Mesenchymal stem cell (in vitro differentiated cells and primary cell): ENCODE measurements around the gene TRMU.
A peak's percentile ranks its signal among the peaks of the same experiment; 100 is the strongest.

ENCODE experiments used
- DNase-seq: peaks from one replicate; pipeline ENCODE4 v3.0.0-alpha.2; 2013
- H2AFZ ChIP-seq: one replicate; pipeline ENCODE4 v1.6.1; 2013; ENCODE audit warnings: low read depth, mild to moderate bottlenecking, control low read depth, inconsistent platforms, low read length, moderate library complexity
- H2AK5ac ChIP-seq: 2 replicates; pipeline ENCODE4 v1.6.1; 2013; ENCODE audit warnings: low read length, moderate library complexity, mild to moderate bottlenecking, inconsistent platforms; ENCODE audit not compliant: severe bottlenecking
- H2BK120ac ChIP-seq: one replicate; pipeline ENCODE4 v1.6.1; 2013; ENCODE audit warnings: low read depth, mild to moderate bottlenecking, inconsistent platforms, low read length, moderate library complexity
- H2BK12ac ChIP-seq, 2 experiments: one replicate each; pipeline ENCODE4 v1.6.1; 2013; ENCODE audit warnings: inconsistent platforms in 2 of 2, low read length in 2 of 2, mild to moderate bottlenecking in 2 of 2, moderate library complexity in 2 of 2, control low read depth in 1 of 2
- H2BK15ac ChIP-seq: one replicate; pipeline ENCODE4 v1.6.1; 2013; ENCODE audit warnings: mild to moderate bottlenecking, low read depth, inconsistent platforms; ENCODE audit not compliant: poor library complexity, severe bottlenecking
- H2BK5ac ChIP-seq: 2 replicates; pipeline ENCODE4 v1.6.1; 2013; ENCODE audit warnings: low read depth, mild to moderate bottlenecking, low read length, control low read depth, inconsistent platforms; ENCODE audit not compliant: poor library complexity, severe bottlenecking
- H3K14ac ChIP-seq, 2 experiments: one replicate each; pipeline ENCODE4 v1.6.1; 2013; ENCODE audit warnings: inconsistent platforms in 2 of 2, low read length in 2 of 2, control low read depth in 1 of 2, mild to moderate bottlenecking in 1 of 2, moderate library complexity in 1 of 2
- H3K18ac ChIP-seq, 2 experiments: one replicate each; pipeline ENCODE4 v1.6.1; 2013; ENCODE audit warnings: inconsistent platforms in 2 of 2, low read length in 2 of 2, control low read depth in 1 of 2, low read depth in 1 of 2, mild to moderate bottlenecking in 1 of 2
- H3K23ac ChIP-seq, 2 experiments: one replicate each; pipeline ENCODE4 v1.6.1; 2013; ENCODE audit warnings: inconsistent platforms in 2 of 2, low read length in 2 of 2, mild to moderate bottlenecking in 2 of 2, moderate library complexity in 2 of 2, control low read depth in 1 of 2
- H3K27ac ChIP-seq: 2 replicates; pipeline ENCODE4 v1.5.1; 2013; ENCODE audit warnings: mild to moderate bottlenecking, moderate library complexity, low read length, control low read depth, inconsistent platforms; ENCODE audit not compliant: poor library complexity, severe bottlenecking
- H3K27me3 ChIP-seq, 2 experiments: 2 replicates each; pipeline versions ENCODE4 v1.6.1 to v1.7.0; 2013; ENCODE audit warnings: low read length in 2 of 2, mild to moderate bottlenecking in 2 of 2, moderate library complexity in 2 of 2, control low read depth in 1 of 2, inconsistent platforms in 1 of 2; ENCODE audit not compliant: control insufficient read depth in 1 of 2, insufficient read depth in 1 of 2
- H3K36me3 ChIP-seq, 2 experiments: 2 replicates each; pipeline versions ENCODE4 v1.6.1 to v1.7.0; 2013; ENCODE audit warnings: low read length in 2 of 2, control low read depth in 1 of 2, inconsistent platforms in 1 of 2, low read depth in 1 of 2, mild to moderate bottlenecking in 1 of 2; ENCODE audit not compliant: insufficient read depth in 2 of 2, control insufficient read depth in 1 of 2
- H3K4ac ChIP-seq, 2 experiments: one replicate each; pipeline ENCODE4 v1.6.1; 2013; ENCODE audit warnings: inconsistent platforms in 2 of 2, low read length in 2 of 2, mild to moderate bottlenecking in 2 of 2, moderate library complexity in 2 of 2, control low read depth in 1 of 2, low read depth in 1 of 2
- H3K4me1 ChIP-seq: 2 replicates; pipeline ENCODE4 v1.6.1; 2013; ENCODE audit warnings: low read depth, low read length, control low read depth; ENCODE audit not compliant: control insufficient read depth, insufficient read depth
- H3K4me2 ChIP-seq: 2 replicates; pipeline ENCODE4 v1.6.1; 2013; ENCODE audit warnings: low read length, mild to moderate bottlenecking, inconsistent platforms; ENCODE audit not compliant: poor library complexity, severe bottlenecking
- H3K4me3 ChIP-seq, 2 experiments: 2 replicates each; pipeline versions ENCODE4 v1.5.1 to v1.7.0; 2013; ENCODE audit warnings: low read length in 2 of 2, mild to moderate bottlenecking in 2 of 2, control low read depth in 1 of 2, low read depth in 1 of 2; ENCODE audit not compliant: insufficient read depth in 1 of 2
- H3K79me1 ChIP-seq: replicated peaks from 2 replicates; pipeline ENCODE4 v1.6.1; 2013; ENCODE audit warnings: mild to moderate bottlenecking, control low read depth, low read length, inconsistent platforms; ENCODE audit not compliant: poor library complexity, severe bottlenecking
- H3K9ac ChIP-seq: 2 replicates; pipeline ENCODE4 v1.7.0; 2013; ENCODE audit warnings: mild to moderate bottlenecking, low read length, moderate library complexity
- H3K9me3 ChIP-seq: 2 replicates; pipeline ENCODE4 v1.7.0; 2013; ENCODE audit warnings: mild to moderate bottlenecking, low read length; ENCODE audit not compliant: control insufficient read depth
- H4K8ac ChIP-seq: one replicate; pipeline ENCODE4 v1.6.1; 2013; ENCODE audit warnings: inconsistent platforms, mild to moderate bottlenecking, low read length, moderate library complexity
- H4K91ac ChIP-seq: one replicate; pipeline ENCODE4 v1.6.1; 2013; ENCODE audit warnings: mild to moderate bottlenecking, low read length, inconsistent platforms
- WGBS: methylation state at CpG from one replicate; pipeline ENCODE4 v1.1.7; 2013; ENCODE audit warnings: mixed read lengths; 5-methylcytosine and 5-hydroxymethylcytosine counted together

TRMU gene

DNA sequence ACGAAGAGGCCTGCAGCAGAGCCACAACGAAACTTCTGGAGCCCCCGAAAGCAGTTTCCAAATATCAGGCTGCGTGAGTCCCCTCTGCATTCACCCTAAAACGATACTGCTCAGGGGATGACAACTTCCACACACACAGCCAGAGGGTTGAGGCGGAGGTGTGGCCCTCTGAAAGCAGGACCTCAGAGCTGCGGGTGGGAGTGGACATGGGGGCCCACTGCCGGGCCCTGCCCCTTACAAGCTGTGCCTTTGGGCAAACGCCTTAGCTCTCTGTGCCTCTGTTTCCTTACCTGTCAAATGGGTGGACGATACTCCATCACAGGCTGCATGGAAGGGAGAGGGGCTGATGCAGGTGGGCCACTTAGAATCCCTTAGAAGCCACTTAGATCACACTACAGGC lies 53.1 kb downstream of the TRMU start:
- H2AFZ ChIP-seq = no peak overlapping the region
- no peak overlapping the region for H2BK12ac ChIP-seq
- no peak overlapping the region for H3K18ac ChIP-seq
- no peaks in the 10 kb centered on the region for H3K79me1 ChIP-seq
- H2AK5ac ChIP-seq = no peak overlapping the region
- no peak overlapping the region for H3K23ac ChIP-seq
- no peak overlapping the region for H3K4me3 ChIP-seq
- no peak overlapping the region for H3K4ac ChIP-seq
- no peaks in the 10 kb centered on the region for H3K9me3 ChIP-seq
- no peak overlapping the region for H3K27ac ChIP-seq
- H3K36me3 ChIP-seq = peaks cover 0 to 64% of the 10 kb centered on the region in 2 experiments
- 83% methylated on average over 10 of the region's 10 CpGs for WGBS
- H2BK5ac ChIP-seq = no peak overlapping the region
- no peak overlapping the region for H4K91ac ChIP-seq
- peaks cover 7% of the 10 kb centered on the region for H3K4me1 ChIP-seq
- H2BK120ac ChIP-seq = no peak overlapping the region
- DNase-seq = no peak
- no peak overlapping the region for H2BK15ac ChIP-seq
- no peak overlapping the region for H3K9ac ChIP-seq
- peaks cover 0 to 13% of the 10 kb centered on the region in 2 experiments for H3K27me3 ChIP-seq
- H3K14ac ChIP-seq = no peak overlapping the region
- H4K8ac ChIP-seq = no peak overlapping the region
- no peak overlapping the region for H3K4me2 ChIP-seq

- Histone ChIP-seq H4K91ac (no peak overlapping the region), H3K4ac (no peak overlapping the region), H3K9me3 (no peaks in the 10 kb centered on the region), H2BK15ac (no peak overlapping the region), H4K8ac (no peak overlapping the region), H3K23ac (no peak overlapping the region), H3K4me2 (no peak overlapping the region), H2AFZ (no peak overlapping the region), H3K4me1 (peaks cover 7% of the 10 kb centered on the region), H2BK12ac (no peak overlapping the region), H3K14ac (no peak overlapping the region), H3K4me3 (no peak overlapping the region), H2BK5ac (no peak overlapping the region), H3K27me3 (peaks cover 0 to 16% of the 10 kb centered on the region in 2 experiments), H3K79me1 (no peaks in the 10 kb centered on the region), H3K27ac (no peak overlapping the region), H2AK5ac (no peak overlapping the region), H3K36me3 (peaks cover 0 to 68% of the 10 kb centered on the region in 2 experiments), H3K9ac (no peak overlapping the region), H2BK120ac (no peak overlapping the region), H3K18ac (no peak overlapping the region)
- WGBS = 93% methylated on average over 30 of the region's 30 CpGs
- DNase-seq = no peak
Measured at GRCh38 chr22:46389081-46389480, 53.6 kb downstream of the TRMU start.

GRCh38 chr22:46390105-46390651 lies 54.7 kb downstream of the TRMU start:
- no peak overlapping the region for H3K27ac ChIP-seq
- no peak overlapping the region for H2AK5ac ChIP-seq
- H3K23ac ChIP-seq = no peak overlapping the region
- H4K91ac ChIP-seq = no peak overlapping the region
- no peak overlapping the region for H4K8ac ChIP-seq
- no peak overlapping the region for H2BK15ac ChIP-seq
- 87% methylated on average over 20 of the region's 20 CpGs for WGBS
- H3K4me1 ChIP-seq = peaks cover 7% of the 10 kb centered on the region
- peak overlapping the region; percentile 61 for H3K9ac ChIP-seq
- H3K27me3 ChIP-seq = peaks cover 0 to 16% of the 10 kb centered on the region in 2 experiments
- no peak overlapping the region for H2BK5ac ChIP-seq
- H2BK12ac ChIP-seq = no peak overlapping the region
- no peak overlapping the region for H2AFZ ChIP-seq
- no peak overlapping the region for H2BK120ac ChIP-seq
- no peak overlapping the region for H3K14ac ChIP-seq
- DNase-seq = no peak
- H3K9me3 ChIP-seq = no peaks in the 10 kb centered on the region
- no peaks in the 10 kb centered on the region for H3K79me1 ChIP-seq
- peaks cover 0 to 73% of the 10 kb centered on the region in 2 experiments for H3K36me3 ChIP-seq
- H3K4ac ChIP-seq = no peak overlapping the region
- H3K18ac ChIP-seq = no peak overlapping the region
- peak overlapping the region in 1 of 2 experiments; percentile 49 for H3K4me3 ChIP-seq
- H3K4me2 ChIP-seq = no peak overlapping the region

- no peak for DNase-seq
- Histone ChIP-seq H2BK12ac (no peak overlapping the region), H4K8ac (no peak overlapping the region)
Measured at GRCh38 chr22:46390652-46391301, 55.3 kb downstream of the TRMU start.

More at GRCh38 chr22:46390652-46391301, 55.3 kb downstream of the TRMU start:
- 84% methylated on average over 30 of the region's 32 CpGs for WGBS
- Histone ChIP-seq H4K91ac (no peak overlapping the region), H3K9me3 (no peaks in the 10 kb centered on the region), H3K23ac (no peak overlapping the region), H3K4me3 (peak overlapping the region in 1 of 2 experiments; percentile 49), H2AFZ (no peak overlapping the region), H3K9ac (peak overlapping the region; percentile 61), H2BK120ac (no peak overlapping the region), H3K4me1 (peaks cover 7% of the 10 kb centered on the region), H3K27me3 (peaks cover 0 to 16% of the 10 kb centered on the region in 2 experiments), H3K4ac (no peak overlapping the region), H2AK5ac (no peak overlapping the region), H3K14ac (no peak overlapping the region), H3K79me1 (no peaks in the 10 kb centered on the region), H3K4me2 (no peak overlapping the region), H2BK15ac (no peak overlapping the region), H3K36me3 (peaks cover 0 to 76% of the 10 kb centered on the region in 2 experiments), H3K27ac (no peak overlapping the region), H2BK5ac (no peak overlapping the region), H3K18ac (no peak overlapping the region)
